Amniotic stem cell (primary cell): Measurements from ENCODE around the gene WBP11.
A peak's percentile ranks its signal among the peaks of the same experiment; 100 is the strongest.
"Not testable (repeated sequence)": the region's sequence is repeated elsewhere in the genome, so short reads cannot be mapped to it uniquely, and the experiment has no call there.

Source experiments
- DNase-seq: peaks from one replicate; lab custom pipeline; 2025; lab: John Stamatoyannopoulos, UW

The WBP11 gene

GRCh38 chr12:14771651-14772137, 31.6 kb downstream of the WBP11 start:
- DNase-seq, result no peak

- DNase-seq, result peak; percentile 76
Observed at GRCh38 chr12:14770496-14771461, 32.5 kb downstream of the WBP11 start.

- DNase-seq, result peak; percentile 64
Observed at GRCh38 chr12:14769969-14770495, 33.2 kb downstream of the WBP11 start.

- DNase-seq, result no peak
Observed at GRCh38 chr12:14769466-14769968, 33.8 kb downstream of the WBP11 start.

GRCh38 chr12:14768823-14769405, 34.4 kb downstream of the WBP11 start:
- no peak for DNase-seq

GRCh38 chr12:14767617-14768016, 35.7 kb downstream of the WBP11 start:
- no peak for DNase-seq

- no peak for DNase-seq
Observed at GRCh38 chr12:14766649-14767215, 36.5 kb downstream of the WBP11 start.

- not testable (repeated sequence) for DNase-seq
Observed at GRCh38 chr12:14766020-14766419, 37.3 kb downstream of the WBP11 start.

GRCh38 chr12:14765398-14765797, 37.9 kb downstream of the WBP11 start:
- DNase-seq, result no peak

GRCh38 chr12:14759711-14760280, 43.5 kb downstream of the WBP11 start:
- not testable (repeated sequence) for DNase-seq

GRCh38 chr12:14756334-14757143, 46.7 kb downstream of the WBP11 start:
- DNase-seq, result no peak

- no peak for DNase-seq
Observed at GRCh38 chr12:14751986-14752385, 51.3 kb downstream of the WBP11 start.

- DNase-seq, result no peak
Observed at GRCh38 chr12:14743061-14743460, 60.2 kb downstream of the WBP11 start.

- no peak for DNase-seq
Observed at GRCh38 chr12:14741942-14742341, 61.3 kb downstream of the WBP11 start.

GRCh38 chr12:14741153-14741552, 62.1 kb downstream of the WBP11 start:
- no peak for DNase-seq

- DNase-seq, result not testable (repeated sequence)
Observed at GRCh38 chr12:14736441-14736840, 66.8 kb downstream of the WBP11 start.
